ENCODE results near the gene POU4F2. TPM values are rescaled to one million over a fixed set of nuclear protein-coding genes. Genes with fewer than 3 reads are reported as not detected.

The POU4F2 gene, protein sequence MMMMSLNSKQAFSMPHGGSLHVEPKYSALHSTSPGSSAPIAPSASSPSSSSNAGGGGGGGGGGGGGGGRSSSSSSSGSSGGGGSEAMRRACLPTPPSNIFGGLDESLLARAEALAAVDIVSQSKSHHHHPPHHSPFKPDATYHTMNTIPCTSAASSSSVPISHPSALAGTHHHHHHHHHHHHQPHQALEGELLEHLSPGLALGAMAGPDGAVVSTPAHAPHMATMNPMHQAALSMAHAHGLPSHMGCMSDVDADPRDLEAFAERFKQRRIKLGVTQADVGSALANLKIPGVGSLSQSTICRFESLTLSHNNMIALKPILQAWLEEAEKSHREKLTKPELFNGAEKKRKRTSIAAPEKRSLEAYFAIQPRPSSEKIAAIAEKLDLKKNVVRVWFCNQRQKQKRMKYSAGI
- total RNA-seq, result not detected in 2 replicates

DNA sequence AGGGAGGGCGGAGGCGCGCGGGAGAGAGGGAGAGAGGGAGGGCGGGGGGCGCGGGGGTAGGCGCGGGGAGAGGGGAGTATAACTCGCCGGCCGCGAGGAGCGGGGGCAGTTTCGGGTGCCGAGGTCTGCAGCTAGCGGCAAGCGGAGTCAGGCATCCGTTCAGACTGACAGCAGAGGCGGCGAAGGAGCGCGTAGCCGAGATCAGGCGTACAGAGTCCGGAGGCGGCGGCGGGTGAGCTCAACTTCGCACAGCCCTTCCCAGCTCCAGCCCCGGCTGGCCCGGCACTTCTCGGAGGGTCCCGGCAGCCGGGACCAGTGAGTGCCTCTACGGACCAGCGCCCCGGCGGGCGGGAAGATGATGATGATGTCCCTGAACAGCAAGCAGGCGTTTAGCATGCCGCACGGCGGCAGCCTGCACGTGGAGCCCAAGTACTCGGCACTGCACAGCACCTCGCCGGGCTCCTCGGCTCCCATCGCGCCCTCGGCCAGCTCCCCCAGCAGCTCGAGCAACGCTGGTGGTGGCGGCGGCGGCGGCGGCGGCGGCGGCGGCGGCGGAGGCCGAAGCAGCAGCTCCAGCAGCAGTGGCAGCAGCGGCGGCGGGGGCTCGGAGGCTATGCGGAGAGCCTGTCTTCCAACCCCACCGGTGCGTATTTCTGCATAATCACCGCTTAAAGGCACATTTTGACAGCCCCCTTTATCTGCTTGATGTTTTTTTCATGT lies at the start of gene POU4F2:
Gene POU4F2 (plus strand): TSS at position 108 of the 720 bp plus-strand sequence. CDS start 248 bp downstream, at position 356.

Other genes starting within 250 kb of the POU4F2 start
- gene SLC10A7, start 117.0 kb upstream of the POU4F2 start, total RNA-seq, result 16.5 and 22.9 TPM in 2 replicates

Data from articular chondrocyte of knee joint (primary cell).